ENCODE measurements around the gene CD93.

CD93 gene

GRCh38 chr20:23086056-23086566, at the start of gene CD93:
TSS of gene CD93 (minus strand) at chr20:23086324. CDS start at chr20:23086192, 132 bp downstream.
- DNase-seq (ENCODE audit: low spot score), result no peak

GRCh38 chr20:23133560-23133998, 47.5 kb upstream of the CD93 start:
- DNase-seq (ENCODE audit: low spot score), result peak; percentile 86

- peak; percentile 96 for DNase-seq (ENCODE audit: low spot score)
Observed at GRCh38 chr20:23132930-23133559, 46.9 kb upstream of the CD93 start.

GRCh38 chr20:23132293-23132929, 46.3 kb upstream of the CD93 start:
- DNase-seq (ENCODE audit: low spot score), result peak; percentile 91

GRCh38 chr20:23131766-23132165, 45.6 kb upstream of the CD93 start:
- no peak for DNase-seq (ENCODE audit: low spot score)

GRCh38 chr20:23130622-23131140, 44.6 kb upstream of the CD93 start:
- DNase-seq (ENCODE audit: low spot score), result no peak

GRCh38 chr20:23129891-23130621, 43.9 kb upstream of the CD93 start:
- no peak for DNase-seq (ENCODE audit: low spot score)

GRCh38 chr20:23129266-23129665, 43.1 kb upstream of the CD93 start:
- no peak for DNase-seq (ENCODE audit: low spot score)

GRCh38 chr20:23128461-23129125, 42.5 kb upstream of the CD93 start:
- DNase-seq (ENCODE audit: low spot score), result no peak

GRCh38 chr20:23127506-23128279, 41.6 kb upstream of the CD93 start:
- DNase-seq (ENCODE audit: low spot score), result no peak

GRCh38 chr20:23126281-23127061, 40.3 kb upstream of the CD93 start:
- DNase-seq (ENCODE audit: low spot score), result no peak

GRCh38 chr20:23125625-23126191, 39.6 kb upstream of the CD93 start:
- DNase-seq (ENCODE audit: low spot score), result peak; percentile 67

GRCh38 chr20:23125159-23125558, 39.0 kb upstream of the CD93 start:
- DNase-seq (ENCODE audit: low spot score), result peak; percentile 40

GRCh38 chr20:23123886-23124285, 37.8 kb upstream of the CD93 start:
- DNase-seq (ENCODE audit: low spot score), result no peak

GRCh38 chr20:23122796-23123655, 36.9 kb upstream of the CD93 start:
- no peak for DNase-seq (ENCODE audit: low spot score)

- no peak for DNase-seq (ENCODE audit: low spot score)
Observed at GRCh38 chr20:23122321-23122720, 36.2 kb upstream of the CD93 start.

GRCh38 chr20:23121751-23122320, 35.7 kb upstream of the CD93 start:
- no peak for DNase-seq (ENCODE audit: low spot score)

- DNase-seq (ENCODE audit: low spot score), result no peak
Observed at GRCh38 chr20:23120936-23121750, 35.0 kb upstream of the CD93 start.

All from hematopoietic multipotent progenitor cell treated with erythropoietin and hydrocortisone succinate and interleukin-3 and kit ligand, for 15 days (in vitro differentiated cells).